ENCODE data around the gene ANAPC13.

The ANAPC13 gene

DNA sequence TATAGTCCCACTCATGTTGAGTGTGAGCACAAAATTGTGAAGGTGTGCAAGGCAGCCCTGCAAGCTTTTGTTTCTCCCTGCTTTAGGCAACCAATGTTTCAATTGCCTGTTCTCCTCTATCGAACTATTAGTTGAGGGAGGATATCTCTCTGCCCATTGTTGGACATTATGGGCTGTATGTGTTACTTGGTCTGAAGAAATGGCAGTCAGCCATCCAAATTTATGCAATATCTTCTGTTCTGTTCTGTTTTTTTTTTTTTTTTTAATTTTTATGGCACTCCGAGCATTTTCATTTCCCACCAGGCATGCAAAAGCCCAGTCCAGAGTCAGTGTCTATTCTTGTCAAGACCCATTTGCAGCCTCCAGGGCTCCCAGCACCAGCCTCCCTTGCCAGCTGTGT, 44.0 kb downstream of the ANAPC13 start:
- 88 to 90% methylated on average over 2 of the region's 2 CpGs for WGBS, 2 experiments
- Histone ChIP-seq H3K27me3 (ENCODE audit: control insufficient read depth, insufficient read depth, low read length, poor library complexity, severe bottlenecking) (no peaks in the 10 kb centered on the region), H3K9me3 (ENCODE audit: control insufficient read depth, low read length) (no peaks in the 10 kb centered on the region), H3K4me3 (ENCODE audit: insufficient read depth, low read depth, low read length) (no peak overlapping the region), H3K4me1 (ENCODE audit: control insufficient read depth, insufficient read depth, low read length) (no peaks in the 10 kb centered on the region), H3K27ac (ENCODE audit: insufficient read depth, low read depth, low read length, poor library complexity, severe bottlenecking) (no peak overlapping the region), H3K36me3 (ENCODE audit: control insufficient read depth, insufficient read depth, low read length) (no peaks in the 10 kb centered on the region)

DNA sequence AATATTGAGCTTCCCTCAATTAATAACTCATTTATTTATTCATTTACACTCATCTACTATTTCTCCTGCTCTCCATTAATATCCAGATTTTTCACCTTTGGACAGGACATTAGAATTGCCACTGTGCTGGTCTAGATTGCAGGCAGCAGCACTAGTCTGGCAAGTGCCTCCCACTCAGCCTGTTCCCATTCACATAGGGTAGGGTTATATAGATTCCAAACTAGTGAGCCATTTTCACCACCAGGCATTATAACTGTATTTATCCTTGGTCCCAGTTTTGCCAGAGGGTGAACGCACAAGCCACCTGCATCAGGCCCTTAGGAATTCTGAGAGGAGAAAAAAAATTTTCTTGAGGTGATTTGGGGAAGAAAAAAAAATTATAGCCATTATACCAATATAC, 44.5 kb downstream of the ANAPC13 start:
- Histone ChIP-seq H3K27ac (ENCODE audit: insufficient read depth, low read depth, low read length, poor library complexity, severe bottlenecking) (no peak overlapping the region), H3K4me1 (ENCODE audit: control insufficient read depth, insufficient read depth, low read length) (no peaks in the 10 kb centered on the region), H3K36me3 (ENCODE audit: control insufficient read depth, insufficient read depth, low read length) (no peaks in the 10 kb centered on the region), H3K9me3 (ENCODE audit: control insufficient read depth, low read length) (no peaks in the 10 kb centered on the region), H3K4me3 (ENCODE audit: insufficient read depth, low read depth, low read length) (no peak overlapping the region), H3K27me3 (ENCODE audit: control insufficient read depth, insufficient read depth, low read length, poor library complexity, severe bottlenecking) (no peaks in the 10 kb centered on the region)
- 100% methylated on average over 1 of the region's 1 CpG; no CpG with 5 or more reads in 1 of the 2 experiments for WGBS, 2 experiments

DNA sequence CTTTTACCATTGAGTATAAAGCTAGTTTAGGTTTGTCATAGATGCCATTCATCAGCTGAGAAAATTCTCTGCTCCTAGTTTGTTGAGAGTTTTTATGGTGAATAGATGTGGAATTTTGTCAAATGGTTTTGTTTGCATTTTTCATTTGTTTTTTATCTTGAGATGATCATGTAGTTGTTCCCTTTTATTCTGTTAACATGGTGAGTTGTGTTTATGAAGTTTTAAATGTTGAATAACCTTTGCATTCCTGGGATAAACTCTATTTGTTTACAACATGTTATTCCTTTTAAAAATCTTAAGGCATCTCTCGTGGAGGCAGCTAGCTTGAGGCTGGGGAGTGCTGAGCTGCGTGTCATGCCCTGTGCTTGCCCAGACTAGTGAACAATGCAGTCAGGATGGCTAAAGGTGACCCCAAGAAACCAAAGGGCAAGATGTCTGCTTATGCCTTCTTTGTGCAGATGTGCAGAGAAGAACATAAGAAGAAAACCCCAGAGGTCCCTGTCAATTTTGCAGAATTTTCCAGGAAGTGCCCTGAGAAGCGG, 48.5 kb downstream of the ANAPC13 start:
- H3K27me3 ChIP-seq (ENCODE audit: control insufficient read depth, insufficient read depth, low read length, poor library complexity, severe bottlenecking) = no peaks in the 10 kb centered on the region
- 87 to 89% methylated on average over 3 of the region's 3 CpGs for WGBS, 2 experiments
- H3K4me3 ChIP-seq (ENCODE audit: insufficient read depth, low read depth, low read length) = no peak overlapping the region
- no peaks in the 10 kb centered on the region for H3K4me1 ChIP-seq (ENCODE audit: control insufficient read depth, insufficient read depth, low read length)
- H3K9me3 ChIP-seq (ENCODE audit: control insufficient read depth, low read length) = no peaks in the 10 kb centered on the region
- H3K27ac ChIP-seq (ENCODE audit: insufficient read depth, low read depth, low read length, poor library complexity, severe bottlenecking) = no peak overlapping the region
- H3K36me3 ChIP-seq (ENCODE audit: control insufficient read depth, insufficient read depth, low read length) = no peaks in the 10 kb centered on the region

DNA sequence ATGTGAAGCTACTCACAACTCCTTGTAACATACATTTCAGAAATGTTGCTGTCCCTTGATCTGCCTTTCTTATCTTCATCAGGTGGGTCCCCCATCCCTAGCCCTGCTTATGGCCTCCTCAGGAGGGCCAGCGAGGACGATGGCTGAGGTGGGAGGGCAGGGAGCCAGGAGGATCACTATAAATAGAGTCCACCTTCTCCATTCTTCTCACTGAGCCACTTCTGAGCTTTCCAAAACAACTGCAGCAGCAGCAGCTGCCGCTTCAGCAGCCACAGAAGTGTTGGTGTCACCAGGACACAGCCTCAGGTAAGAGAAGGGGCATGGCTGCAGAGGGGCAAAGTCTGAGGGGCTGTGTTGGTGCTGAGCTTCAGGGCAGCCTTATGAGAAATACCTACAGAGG, 53.5 kb downstream of the ANAPC13 start:
- Histone ChIP-seq H3K4me1 (ENCODE audit: control insufficient read depth, insufficient read depth, low read length) (no peaks in the 10 kb centered on the region), H3K9me3 (ENCODE audit: control insufficient read depth, low read length) (no peaks in the 10 kb centered on the region), H3K27ac (ENCODE audit: insufficient read depth, low read depth, low read length, poor library complexity, severe bottlenecking) (no peak overlapping the region), H3K27me3 (ENCODE audit: control insufficient read depth, insufficient read depth, low read length, poor library complexity, severe bottlenecking) (no peaks in the 10 kb centered on the region), H3K4me3 (ENCODE audit: insufficient read depth, low read depth, low read length) (no peak overlapping the region), H3K36me3 (ENCODE audit: control insufficient read depth, insufficient read depth, low read length) (no peaks in the 10 kb centered on the region)
- WGBS, 2 experiments = 87 to 98% methylated on average over 3 of the region's 3 CpGs

DNA sequence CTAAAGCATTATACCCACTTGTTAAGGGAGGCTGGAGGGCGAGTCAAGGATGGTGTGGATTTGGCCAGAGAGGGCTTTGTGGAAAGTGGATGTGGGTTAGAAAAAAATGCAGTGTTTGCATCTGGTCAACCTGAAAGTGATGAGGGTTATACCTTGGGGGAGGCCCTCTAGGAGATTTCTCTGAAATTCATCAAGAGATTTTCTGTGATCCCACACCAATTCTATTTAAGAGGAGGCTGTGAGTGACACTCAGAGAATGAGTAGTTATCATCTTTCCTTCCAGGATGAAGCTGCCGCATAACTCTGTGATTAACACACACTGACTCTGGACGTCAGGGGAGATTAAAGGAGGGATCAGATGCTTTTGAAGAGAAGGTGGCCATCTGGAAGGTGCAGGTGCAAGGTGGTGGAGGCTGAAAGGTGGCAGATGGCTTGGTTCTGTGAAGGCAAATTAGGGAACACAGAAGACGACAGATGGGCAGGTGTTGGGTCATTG, 54.8 kb downstream of the ANAPC13 start:
- Histone ChIP-seq H3K4me1 (ENCODE audit: control insufficient read depth, insufficient read depth, low read length) (peaks cover 2% of the 10 kb centered on the region), H3K27ac (ENCODE audit: insufficient read depth, low read depth, low read length, poor library complexity, severe bottlenecking) (no peak overlapping the region), H3K4me3 (ENCODE audit: insufficient read depth, low read depth, low read length) (no peak overlapping the region), H3K27me3 (ENCODE audit: control insufficient read depth, insufficient read depth, low read length, poor library complexity, severe bottlenecking) (no peaks in the 10 kb centered on the region), H3K9me3 (ENCODE audit: control insufficient read depth, low read length) (no peaks in the 10 kb centered on the region), H3K36me3 (ENCODE audit: control insufficient read depth, insufficient read depth, low read length) (no peaks in the 10 kb centered on the region)
- 85 to 87% methylated on average over 4 of the region's 4 CpGs for WGBS, 2 experiments

DNA sequence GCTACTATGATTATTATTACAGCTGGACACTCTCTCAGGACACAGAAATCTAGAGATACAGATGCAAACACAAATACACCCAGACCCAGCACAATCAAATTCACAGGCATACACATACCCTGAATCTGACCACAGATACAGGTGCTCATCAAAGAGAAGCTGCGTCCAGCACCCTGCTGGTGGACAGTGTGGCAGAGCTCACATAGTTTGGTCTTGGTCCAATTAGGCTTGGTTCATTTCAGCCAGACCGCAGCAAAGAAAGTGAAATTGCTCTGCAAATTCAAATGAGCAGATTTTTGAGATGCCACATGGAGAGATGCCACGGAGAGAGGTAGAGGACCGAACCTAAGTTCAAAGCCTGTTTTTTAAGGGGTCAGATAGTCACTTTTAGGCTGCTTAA, 55.6 kb downstream of the ANAPC13 start:
- Histone ChIP-seq H3K27ac (ENCODE audit: insufficient read depth, low read depth, low read length, poor library complexity, severe bottlenecking) (no peak overlapping the region), H3K9me3 (ENCODE audit: control insufficient read depth, low read length) (no peaks in the 10 kb centered on the region), H3K36me3 (ENCODE audit: control insufficient read depth, insufficient read depth, low read length) (no peaks in the 10 kb centered on the region), H3K4me3 (ENCODE audit: insufficient read depth, low read depth, low read length) (no peak overlapping the region), H3K4me1 (ENCODE audit: control insufficient read depth, insufficient read depth, low read length) (peaks cover 2% of the 10 kb centered on the region), H3K27me3 (ENCODE audit: control insufficient read depth, insufficient read depth, low read length, poor library complexity, severe bottlenecking) (no peaks in the 10 kb centered on the region)
- WGBS, 2 experiments = 90 to 94% methylated on average over 4 of the region's 4 CpGs

DNA sequence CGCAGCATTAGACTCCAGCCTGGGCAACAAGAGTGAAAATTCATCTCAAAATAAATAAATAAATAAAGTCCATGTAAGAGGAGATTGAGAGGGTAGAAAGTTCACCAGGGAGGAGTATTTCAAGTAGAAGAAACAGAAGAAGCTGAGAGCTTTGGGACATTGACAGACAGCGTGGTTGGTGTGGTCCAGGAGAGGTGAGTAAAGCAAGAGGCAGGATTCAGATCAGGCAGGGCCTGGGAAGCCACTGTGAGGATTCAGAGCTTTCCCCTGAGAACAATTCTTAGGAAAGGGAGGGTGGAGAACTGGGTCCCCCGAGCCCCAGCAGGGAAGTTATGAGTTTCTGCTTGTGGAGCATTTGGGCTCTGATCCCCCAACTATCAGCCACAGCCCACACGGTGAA, 57.4 kb downstream of the ANAPC13 start:
- no peaks in the 10 kb centered on the region for H3K9me3 ChIP-seq (ENCODE audit: control insufficient read depth, low read length)
- peaks cover 2% of the 10 kb centered on the region for H3K4me1 ChIP-seq (ENCODE audit: control insufficient read depth, insufficient read depth, low read length)
- no peaks in the 10 kb centered on the region for H3K27me3 ChIP-seq (ENCODE audit: control insufficient read depth, insufficient read depth, low read length, poor library complexity, severe bottlenecking)
- H3K27ac ChIP-seq (ENCODE audit: insufficient read depth, low read depth, low read length, poor library complexity, severe bottlenecking) = no peak overlapping the region
- 89 to 94% methylated on average over 4 of the region's 4 CpGs for WGBS, 2 experiments
- no peaks in the 10 kb centered on the region for H3K36me3 ChIP-seq (ENCODE audit: control insufficient read depth, insufficient read depth, low read length)
- H3K4me3 ChIP-seq (ENCODE audit: insufficient read depth, low read depth, low read length) = no peak overlapping the region

Data from ectodermal cell (in vitro differentiated cells).